Endothelial cell (in vitro differentiated cells): ENCODE results near the gene SHISA8. TPM values are rescaled to one million over a fixed set of nuclear protein-coding genes. Genes with fewer than 3 reads are reported as not detected.

Source experiments
- DNase-seq: peaks from one replicate; pipeline ENCODE4 v3.0.0; 2021; ENCODE audit warnings: low spot score
- H3K27ac Mint-ChIP-seq: one replicate; pipeline ENCODE4 v1.8.0; 2021; ENCODE audit warnings: mixed read lengths, inconsistent platforms; ENCODE audit not compliant: unreplicated experiment
- H3K27me3 Mint-ChIP-seq: one replicate; pipeline ENCODE4 v1.8.0; 2021; ENCODE audit warnings: mild to moderate bottlenecking, moderate library complexity, mixed read lengths, inconsistent platforms; ENCODE audit not compliant: unreplicated experiment
- H3K36me3 Mint-ChIP-seq: one replicate; pipeline ENCODE4 v1.8.0; 2021; ENCODE audit warnings: mild to moderate bottlenecking, low read depth, mixed read lengths, inconsistent platforms; ENCODE audit not compliant: unreplicated experiment
- H3K4me1 Mint-ChIP-seq: one replicate; pipeline ENCODE4 v1.8.0; 2021; ENCODE audit warnings: mild to moderate bottlenecking, mixed read lengths, inconsistent platforms; ENCODE audit not compliant: unreplicated experiment
- H3K4me3 Mint-ChIP-seq: one replicate; pipeline ENCODE4 v1.8.0; 2021; ENCODE audit warnings: mild to moderate bottlenecking, mixed read lengths, inconsistent platforms; ENCODE audit not compliant: unreplicated experiment
- H3K9me3 Mint-ChIP-seq: one replicate; pipeline ENCODE4 v1.8.0; 2021; ENCODE audit warnings: mixed read lengths, inconsistent platforms; ENCODE audit not compliant: unreplicated experiment
- CTCF ChIP-seq: fragments of 200-600 bp; sonication (generic); IDR thresholded peaks from one replicate; pipeline ENCODE4 v1.5.0; 2021; ENCODE audit warnings: antibody characterized with exemption; ENCODE audit not compliant: unreplicated experiment
- total RNA-seq: library from RNA; stranded (reverse); fragmentation: NEBNext Ultra II Directional; extraction: Animal tissue kit (Norgen Biotek cat#: 25700); gene quantifications from one replicate; pipeline ENCODE4 v1.2.1, GENCODE V29; 2021; ENCODE audit not compliant: unreplicated experiment

The SHISA8 gene
- total RNA-seq, 1 donor from 2014 or later, result 0.41 TPM

- Mint-ChIP-seq H3K36me3 (no peaks in the 10 kb centered on the region), H3K4me3 (no peak overlapping the region), H3K4me1 (peaks cover 32% of the 10 kb centered on the region), H3K27me3 (peaks cover 15% of the 10 kb centered on the region), H3K27ac (no peak overlapping the region), H3K9me3 (no peaks in the 10 kb centered on the region)
- peak; percentile 8 for DNase-seq
- TF ChIP-seq CTCF, result no peak
These were observed 3.3 kb upstream of the SHISA8 start for GRCh38 chr22:41917903-41918791.

GRCh38 chr22:41917375-41917902 lies 2.6 kb upstream of the SHISA8 start:
- H3K9me3 Mint-ChIP-seq, result no peaks in the 10 kb centered on the region
- peak; percentile 8 for DNase-seq
- no peak overlapping the region for H3K27ac Mint-ChIP-seq
- H3K4me1 Mint-ChIP-seq, result peaks cover 32% of the 10 kb centered on the region
- no peaks in the 10 kb centered on the region for H3K36me3 Mint-ChIP-seq
- no peak for TF ChIP-seq CTCF
- H3K27me3 Mint-ChIP-seq, result peaks cover 17% of the 10 kb centered on the region
- H3K4me3 Mint-ChIP-seq, result no peak overlapping the region

- peaks cover 31% of the 10 kb centered on the region for H3K4me1 Mint-ChIP-seq
- H3K27me3 Mint-ChIP-seq, result peaks cover 23% of the 10 kb centered on the region
- peak; percentile 4 for DNase-seq
- no peaks in the 10 kb centered on the region for H3K36me3 Mint-ChIP-seq
- TF ChIP-seq CTCF, result no peak
- H3K4me3 Mint-ChIP-seq, result no peak overlapping the region
- H3K9me3 Mint-ChIP-seq, result no peaks in the 10 kb centered on the region
- no peak overlapping the region for H3K27ac Mint-ChIP-seq
These were observed 2.0 kb upstream of the SHISA8 start for GRCh38 chr22:41916745-41917358.

- no peak for DNase-seq
- no peak overlapping the region for H3K27ac Mint-ChIP-seq
- TF ChIP-seq CTCF, result no peak
- no peak overlapping the region for H3K4me3 Mint-ChIP-seq
- peaks cover 27% of the 10 kb centered on the region for H3K4me1 Mint-ChIP-seq
- H3K27me3 Mint-ChIP-seq, result peaks cover 30% of the 10 kb centered on the region
- no peaks in the 10 kb centered on the region for H3K9me3 Mint-ChIP-seq
- no peaks in the 10 kb centered on the region for H3K36me3 Mint-ChIP-seq
These were observed 1.1 kb upstream of the SHISA8 start for GRCh38 chr22:41915786-41916493.
